ENCODE measurements around the gene PLEKHA1. TPM values are rescaled to one million over a fixed set of nuclear protein-coding genes. Genes with fewer than 3 reads are reported as not detected.
A peak's percentile ranks its signal among the peaks of the same experiment; 100 is the strongest.

The PLEKHA1 gene
- total and polyA plus RNA-seq, 2 donors (not counting 1 experiment from before 2014, with no cell fraction given), result 9.0 to 34.0 TPM

GRCh38 chr10:122347170-122347841 is 27.2 kb upstream of the PLEKHA1 start:
- no peak for ATAC-seq (ENCODE audit: low read depth)
- peaks cover 20 to 22% of the 10 kb centered on the region in 2 donors for H3K4me1 ChIP-seq (ENCODE audit: control insufficient read depth in 2 of 2, insufficient read depth in 2 of 2, low read length in 2 of 2)
- H3K4me1 Mint-ChIP-seq, result peaks cover 22% of the 10 kb centered on the region
- no peak overlapping the region for H2AFZ ChIP-seq (ENCODE audit: insufficient read depth, low read depth, low read length, poor library complexity, severe bottlenecking)
- H3K9me3 Mint-ChIP-seq (ENCODE audit: insufficient read depth), result no peaks in the 10 kb centered on the region
- no peaks in the 10 kb centered on the region for H4K20me1 ChIP-seq (ENCODE audit: control insufficient read depth, insufficient read depth, low read length, poor library complexity, severe bottlenecking)
- no peaks in the 10 kb centered on the region for H3K36me3 ChIP-seq (replicated peaks in 1 of 2; ENCODE audit: control extremely low read depth in 1 of 2, control insufficient read depth in 1 of 2, extremely low read depth in 1 of 2, insufficient read depth in 2 of 2, low read length in 1 of 2)
- H3K9ac ChIP-seq (ENCODE audit: low read length), result no peak overlapping the region
- H3K27me3 Mint-ChIP-seq, result peaks cover 29% of the 10 kb centered on the region
- POLR2A ChIA-PET, result no interaction called here
- no peak for TF ChIP-seq CTCF (IDR thresholded peaks at IDR 0.05)
- no peak for TF ChIP-seq EZH2 (IDR thresholded peaks at IDR 0.05; ENCODE audit: borderline replicate concordance, insufficient read depth, low read depth, low read length, poor library complexity, severe bottlenecking)
- CTCF ChIA-PET, result interaction anchor here (1.4 to 2.1 kb wide), 3 partner anchors 48 to 88 kb away, joined by 3 to 6 read pairs (median 6); no protein-coding TSS in a partner anchor
- H3K27ac Mint-ChIP-seq, result no peak overlapping the region
- H3K4me2 ChIP-seq (replicated peaks; ENCODE audit: low read depth, low read length, poor library complexity, severe bottlenecking), result no peak overlapping the region
- no peak for DNase-seq
- H3K4me3 ChIP-seq (ENCODE audit: control extremely low read depth in 1 of 5, extremely low read depth in 1 of 5, insufficient read depth in 1 of 5, low read depth in 2 of 5, low read length in 4 of 5), result no peak overlapping the region
- intact Hi-C loops (cut with micrococcal nuclease), result loop anchor here (10.0 kb wide), 1 partner anchor 1207 kb away; no protein-coding TSS in a partner anchor
- WGBS (ENCODE audit: insufficient coverage), result 96% methylated on average over 4 of the region's 8 CpGs
- no peaks in the 10 kb centered on the region for H3K79me2 ChIP-seq (ENCODE audit: control insufficient read depth, insufficient read depth, low read length)
- no peak overlapping the region for H3K4me3 Mint-ChIP-seq
- peaks cover 0 to 10% (median 1%) of the 10 kb centered on the region in 4 experiments for H3K27me3 ChIP-seq (replicated peaks in 1 of 4; ENCODE audit: control extremely low read depth in 1 of 4, control insufficient read depth in 3 of 4, insufficient read depth in 4 of 4, low read length in 3 of 4)
- H3K27ac ChIP-seq (ENCODE audit: low read length in 2 of 2), result no peak overlapping the region
- H3K9me3 ChIP-seq (ENCODE audit: control extremely low read depth in 1 of 3, control insufficient read depth in 2 of 3, insufficient read depth in 1 of 3, low read length in 2 of 3), result peaks cover 0 to 10% (median 0%) of the 10 kb centered on the region in 3 donors

DNA sequence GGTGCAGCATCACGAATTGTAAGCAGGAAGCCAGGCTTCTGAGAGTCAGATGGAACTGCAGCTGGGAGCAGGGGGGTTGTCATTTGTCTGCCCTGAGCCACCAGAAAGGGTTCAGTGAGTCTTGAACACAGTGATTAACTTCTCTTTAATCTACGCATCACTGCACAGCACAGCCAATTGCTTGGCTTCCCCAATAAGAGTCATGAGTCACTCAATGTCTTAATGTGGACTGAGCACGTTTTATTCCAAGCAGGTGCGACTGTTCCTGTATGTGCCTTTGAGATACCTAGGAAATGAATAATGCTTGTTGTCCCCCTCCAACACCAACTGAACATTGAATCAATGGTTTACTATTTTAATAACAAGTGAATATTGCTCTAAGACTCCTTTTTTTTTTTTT is 26.0 kb upstream of the PLEKHA1 start:
- Histone ChIP-seq H4K20me1 (ENCODE audit: control insufficient read depth, insufficient read depth, low read length, poor library complexity, severe bottlenecking) (no peaks in the 10 kb centered on the region), H3K4me2 (replicated peaks; ENCODE audit: low read depth, low read length, poor library complexity, severe bottlenecking) (peak overlapping the region; percentile 10), H3K9ac (ENCODE audit: low read length) (no peak overlapping the region), H3K4me3 (ENCODE audit: control extremely low read depth in 1 of 5, extremely low read depth in 1 of 5, insufficient read depth in 1 of 5, low read depth in 2 of 5, low read length in 4 of 5) (no peak overlapping the region), H3K9me3 (ENCODE audit: control extremely low read depth in 1 of 3, control insufficient read depth in 2 of 3, insufficient read depth in 1 of 3, low read length in 2 of 3) (peaks cover 0 to 10% (median 0%) of the 10 kb centered on the region in 3 donors), H3K27me3 (replicated peaks in 1 of 4; ENCODE audit: control extremely low read depth in 1 of 4, control insufficient read depth in 3 of 4, insufficient read depth in 4 of 4, low read length in 3 of 4) (peaks cover 0 to 10% (median 1%) of the 10 kb centered on the region in 4 experiments), H2AFZ (ENCODE audit: insufficient read depth, low read depth, low read length, poor library complexity, severe bottlenecking) (no peak overlapping the region), H3K36me3 (replicated peaks in 1 of 2; ENCODE audit: control extremely low read depth in 1 of 2, control insufficient read depth in 1 of 2, extremely low read depth in 1 of 2, insufficient read depth in 2 of 2, low read length in 1 of 2) (no peaks in the 10 kb centered on the region), H3K79me2 (ENCODE audit: control insufficient read depth, insufficient read depth, low read length) (no peaks in the 10 kb centered on the region), H3K27ac (ENCODE audit: low read length in 2 of 2) (no peak overlapping the region), H3K4me1 (ENCODE audit: control insufficient read depth in 2 of 2, insufficient read depth in 2 of 2, low read length in 2 of 2) (peaks cover 13 to 17% of the 10 kb centered on the region in 2 donors)
- ATAC-seq (ENCODE audit: low read depth) (peak; percentile 97), DNase-seq (peak; percentile 60)
- 20% methylated on average over 2 of the region's 4 CpGs for WGBS (ENCODE audit: insufficient coverage)
- peaks cover 35% of the 10 kb centered on the region for H3K27me3 Mint-ChIP-seq
- ChIA-PET POLR2A (no interaction called here), CTCF (interaction anchor here (0.7 to 2.5 kb wide), 3 partner anchors 9 to 87 kb away, joined by 3 to 14 read pairs (median 6); no protein-coding TSS in a partner anchor)
- intact Hi-C loops (cut with micrococcal nuclease), result loop anchor here (2.0 to 10.0 kb wide), 2 partner anchors 26 to 1206 kb away; partner anchors contain the start of gene PLEKHA1
- no peak overlapping the region for H3K4me3 Mint-ChIP-seq
- H3K9me3 Mint-ChIP-seq (ENCODE audit: insufficient read depth), result no peaks in the 10 kb centered on the region
- H3K4me1 Mint-ChIP-seq, result peaks cover 14% of the 10 kb centered on the region
- no peak overlapping the region for H3K27ac Mint-ChIP-seq
- TF ChIP-seq CTCF (IDR thresholded peaks at IDR 0.05), result no peak
- TF ChIP-seq EZH2 (IDR thresholded peaks at IDR 0.05; ENCODE audit: borderline replicate concordance, insufficient read depth, low read depth, low read length, poor library complexity, severe bottlenecking), result no peak

Data from B cell (primary cell).